Tibial nerve (tissue), 4 donors: Measurements from ENCODE around the gene DOCK1. TPM values are rescaled to one million over a fixed set of nuclear protein-coding genes. Genes with fewer than 3 reads are reported as not detected.

Experiments used
- DNase-seq, 2 donors: peaks; one replicate each; pipeline ENCODE4 v3.0.0-alpha.2; 2019; ENCODE audit warnings: low spot score in 2 of 2
- H3K27ac ChIP-seq, 4 donors: fragments of 200-600 bp; sonication (generic) in 3 of 4; one replicate each; pipeline ENCODE4 v1.5.1; 2017 to 2019; ENCODE audit warnings: mild to moderate bottlenecking in 1 of 4
- H3K27me3 ChIP-seq, 2 donors: fragments of 200-600 bp; sonication (generic) in 1 of 2; one replicate each; pipeline versions ENCODE4 v1.5.1 to v1.6.0; 2017 to 2019
- H3K36me3 ChIP-seq, 3 donors: fragments of 200-600 bp; sonication (generic); one replicate each; pipeline ENCODE4 v1.5.1; 2018 to 2019
- H3K4me1 ChIP-seq, 4 donors: fragments of 200-600 bp; sonication (generic) in 3 of 4; one replicate each; pipeline ENCODE4 v1.5.1; 2017 to 2019
- H3K4me3 ChIP-seq, 4 donors: fragments of 200-600 bp; sonication (generic) in 3 of 4; one replicate each; pipeline ENCODE4 v1.5.1; 2017 to 2019; ENCODE audit warnings: mild to moderate bottlenecking in 1 of 4, moderate library complexity in 1 of 4
- H3K9me3 ChIP-seq, 4 donors: fragments of 200-600 bp; sonication (generic) in 3 of 4; one replicate each; pipeline ENCODE4 v1.5.1; 2017 to 2019
- CTCF ChIP-seq, 5 experiments: fragments of 200-600 bp in 3 of 5; fragments of 450-650 bp in 2 of 5; sonication (generic) in 3 of 5; IDR thresholded peaks; one replicate each; pipeline ENCODE4 v1.5.1; 2016 to 2019; ENCODE audit warnings: antibody characterized with exemption in 5 of 5, mild to moderate bottlenecking in 3 of 5, moderate library complexity in 2 of 5
- EP300 ChIP-seq, 2 donors: sonication (generic); formaldehyde crosslinking; IDR thresholded peaks; one replicate each; pipeline ENCODE4 v1.6.1; 2017; ENCODE audit warnings: antibody characterized with exemption in 2 of 2, mild to moderate bottlenecking in 1 of 2
- POLR2A ChIP-seq, 2 donors: fragments of 450-650 bp; IDR thresholded peaks; one replicate each; pipeline ENCODE4 v1.6.1; 2017; ENCODE audit warnings: antibody characterized with exemption in 2 of 2, mild to moderate bottlenecking in 2 of 2, moderate library complexity in 2 of 2
- WGBS, 2 donors: methylation state at CpG; one replicate each; pipeline ENCODE4 v1.1.5; 2018; 5-methylcytosine and 5-hydroxymethylcytosine counted together
- total RNA-seq, 4 donors: library from RNA; depleted of rRNA; stranded (reverse); fragments of >200 nt; gene quantifications; one replicate each; pipeline ENCODE4 v1.1.0, GENCODE V29; 2016

DOCK1 gene
- total RNA-seq, 4 donors from 2014 or later, result 57.3 to 76.7 (median 63.7) TPM

GRCh38 chr10:127338399-127339110 lies 433.3 kb downstream of the DOCK1 start:
- Histone ChIP-seq H3K9me3 (no peaks in the 10 kb centered on the region), H3K36me3 (peaks cover 0 to 12% (median 0%) of the 10 kb centered on the region in 3 donors), H3K4me3 (no peak overlapping the region), H3K4me1 (peaks cover 0 to 12% (median 0%) of the 10 kb centered on the region in 4 donors), H3K27ac (no peak overlapping the region), H3K27me3 (no peaks in the 10 kb centered on the region)
- WGBS, 2 donors, result 67 to 69% methylated on average over 10 of the region's 10 CpGs
- DNase-seq, result peak in 1 of 2 donors; percentile 43
- no peak for TF ChIP-seq POLR2A (IDR thresholded peaks at IDR 0.05)
- TF ChIP-seq EP300 (IDR thresholded peaks at IDR 0.05), result peak in 1 of 2 donors; percentile 45
- no peak for TF ChIP-seq CTCF (IDR thresholded peaks at IDR 0.05)

DNA sequence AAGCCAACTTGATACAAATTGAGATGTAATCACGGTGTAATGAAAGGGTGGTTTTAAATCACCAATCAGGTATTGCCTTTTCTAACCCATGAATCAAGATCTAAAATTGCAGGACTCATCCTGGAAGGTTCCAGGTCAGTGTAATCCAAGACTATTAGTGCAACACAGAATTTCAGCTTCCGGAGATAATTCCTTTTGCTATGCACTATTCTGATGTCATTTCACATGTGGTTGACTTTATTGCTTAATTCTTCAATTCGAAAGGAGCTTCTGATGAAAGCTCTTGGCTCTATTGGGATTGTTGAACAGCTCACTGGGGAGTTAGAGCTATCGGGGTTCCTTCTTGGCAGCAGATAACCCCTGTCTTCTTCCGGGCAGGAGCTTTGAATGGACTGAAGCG lies 438.6 kb downstream of the DOCK1 start:
- no peaks in the 10 kb centered on the region for H3K27me3 ChIP-seq
- no peaks in the 10 kb centered on the region for H3K4me1 ChIP-seq
- WGBS, 2 donors, result 75 to 78% methylated on average over 6 of the region's 6 CpGs
- no peak for TF ChIP-seq CTCF (IDR thresholded peaks at IDR 0.05)
- TF ChIP-seq EP300 (IDR thresholded peaks at IDR 0.05), result no peak
- TF ChIP-seq POLR2A (IDR thresholded peaks at IDR 0.05), result no peak
- H3K36me3 ChIP-seq, result peaks cover 0 to 49% (median 0%) of the 10 kb centered on the region in 3 donors
- H3K4me3 ChIP-seq, result no peak overlapping the region
- no peak for DNase-seq
- H3K9me3 ChIP-seq, result no peaks in the 10 kb centered on the region
- H3K27ac ChIP-seq, result no peak overlapping the region

GRCh38 chr10:127344346-127344745 lies 439.1 kb downstream of the DOCK1 start:
- no peak for DNase-seq
- TF ChIP-seq EP300 (IDR thresholded peaks at IDR 0.05), result no peak
- TF ChIP-seq CTCF (IDR thresholded peaks at IDR 0.05), result no peak
- no peak for TF ChIP-seq POLR2A (IDR thresholded peaks at IDR 0.05)
- no peaks in the 10 kb centered on the region for H3K27me3 ChIP-seq
- no peak overlapping the region for H3K4me3 ChIP-seq
- WGBS, 2 donors, result 88 to 92% methylated on average over 6 of the region's 6 CpGs
- H3K27ac ChIP-seq, result no peak overlapping the region
- no peaks in the 10 kb centered on the region for H3K9me3 ChIP-seq
- no peaks in the 10 kb centered on the region for H3K4me1 ChIP-seq
- peaks cover 0 to 49% (median 0%) of the 10 kb centered on the region in 3 donors for H3K36me3 ChIP-seq

GRCh38 chr10:127345231-127345965 lies 440.2 kb downstream of the DOCK1 start:
- Histone ChIP-seq H3K27ac (no peak overlapping the region), H3K27me3 (no peaks in the 10 kb centered on the region), H3K9me3 (no peaks in the 10 kb centered on the region), H3K36me3 (peaks cover 0 to 49% (median 0%) of the 10 kb centered on the region in 3 donors), H3K4me1 (no peaks in the 10 kb centered on the region), H3K4me3 (no peak overlapping the region)
- no peak for DNase-seq
- 83 to 94% methylated on average over 11 to 17 of the region's 17 CpGs for WGBS, 2 donors
- TF ChIP-seq CTCF (IDR thresholded peaks at IDR 0.05) (no peak), POLR2A (IDR thresholded peaks at IDR 0.05) (no peak), EP300 (IDR thresholded peaks at IDR 0.05) (no peak)

DNA sequence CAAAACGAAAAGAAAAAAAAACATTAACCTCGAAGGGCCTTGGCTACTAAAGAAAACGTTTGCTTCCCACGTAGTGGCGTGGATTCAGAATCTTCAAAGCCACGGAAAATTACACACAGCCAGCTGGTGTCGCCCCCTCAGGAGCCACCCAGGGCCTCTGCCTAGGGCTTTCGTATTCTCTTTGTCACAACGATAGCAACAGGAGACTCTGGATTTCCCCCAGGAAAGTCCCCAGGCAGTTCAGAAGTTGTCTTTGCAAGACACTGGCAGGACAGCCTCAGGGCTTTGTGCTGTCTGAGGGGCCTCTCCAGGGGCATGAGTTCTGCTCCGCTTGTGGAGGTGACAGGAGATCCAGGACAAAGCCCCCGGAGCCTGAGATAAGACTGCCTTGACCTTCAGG lies 441.4 kb downstream of the DOCK1 start:
- H3K9me3 ChIP-seq, result no peaks in the 10 kb centered on the region
- WGBS, 2 donors, result 72 to 77% methylated on average over 11 of the region's 11 CpGs
- TF ChIP-seq CTCF (IDR thresholded peaks at IDR 0.05), result no peak
- TF ChIP-seq EP300 (IDR thresholded peaks at IDR 0.05), result no peak
- no peak for TF ChIP-seq POLR2A (IDR thresholded peaks at IDR 0.05)
- DNase-seq, result no peak
- H3K4me1 ChIP-seq, result no peaks in the 10 kb centered on the region
- H3K36me3 ChIP-seq, result peaks cover 0 to 49% (median 0%) of the 10 kb centered on the region in 3 donors
- H3K27me3 ChIP-seq, result no peaks in the 10 kb centered on the region
- no peak overlapping the region for H3K27ac ChIP-seq
- no peak overlapping the region for H3K4me3 ChIP-seq
